PFSK-1 (cell line): ENCODE data around the gene RAB7A.

ENCODE experiments used
- FOXP2 ChIP-seq: optimal IDR thresholded peaks from 2 replicates; pipeline ENCODE3; 2011; ENCODE audit warnings: borderline replicate concordance, control low read depth, inconsistent platforms; ENCODE audit not compliant: insufficient read depth; ENCODE audit errors: extremely low read length, extremely low read depth
- POLR2AphosphoS5 ChIP-seq: IDR thresholded peaks from 2 replicates; pipeline ENCODE4 v1.6.1; 2012; ENCODE audit warnings: low read depth, mild to moderate bottlenecking, control low read depth, low read length, moderate library complexity
- SIN3A ChIP-seq: IDR thresholded peaks from 2 replicates; pipeline ENCODE4 v1.6.1; 2012; ENCODE audit warnings: mild to moderate bottlenecking, low read length, moderate library complexity, borderline replicate concordance; ENCODE audit not compliant: insufficient read depth
- TAF1 ChIP-seq: IDR thresholded peaks from 2 replicates; pipeline ENCODE4 v1.6.1; 2012; ENCODE audit warnings: low read length, control low read depth, borderline replicate concordance; ENCODE audit not compliant: insufficient read depth
- TF ChIP-seq, protein P1 (sequence below), 2 experiments: IDR thresholded peaks; 2 replicates each; pipeline versions ENCODE4 v1.6.1 to v1.8.0; 2011 to 2012; ENCODE audit warnings: low read depth in 2 of 2, low read length in 2 of 2, control low read depth in 1 of 2, inconsistent platforms in 1 of 2, mild to moderate bottlenecking in 1 of 2, moderate library complexity in 1 of 2; ENCODE audit not compliant: insufficient read depth in 1 of 2

The RAB7A gene

DNA sequence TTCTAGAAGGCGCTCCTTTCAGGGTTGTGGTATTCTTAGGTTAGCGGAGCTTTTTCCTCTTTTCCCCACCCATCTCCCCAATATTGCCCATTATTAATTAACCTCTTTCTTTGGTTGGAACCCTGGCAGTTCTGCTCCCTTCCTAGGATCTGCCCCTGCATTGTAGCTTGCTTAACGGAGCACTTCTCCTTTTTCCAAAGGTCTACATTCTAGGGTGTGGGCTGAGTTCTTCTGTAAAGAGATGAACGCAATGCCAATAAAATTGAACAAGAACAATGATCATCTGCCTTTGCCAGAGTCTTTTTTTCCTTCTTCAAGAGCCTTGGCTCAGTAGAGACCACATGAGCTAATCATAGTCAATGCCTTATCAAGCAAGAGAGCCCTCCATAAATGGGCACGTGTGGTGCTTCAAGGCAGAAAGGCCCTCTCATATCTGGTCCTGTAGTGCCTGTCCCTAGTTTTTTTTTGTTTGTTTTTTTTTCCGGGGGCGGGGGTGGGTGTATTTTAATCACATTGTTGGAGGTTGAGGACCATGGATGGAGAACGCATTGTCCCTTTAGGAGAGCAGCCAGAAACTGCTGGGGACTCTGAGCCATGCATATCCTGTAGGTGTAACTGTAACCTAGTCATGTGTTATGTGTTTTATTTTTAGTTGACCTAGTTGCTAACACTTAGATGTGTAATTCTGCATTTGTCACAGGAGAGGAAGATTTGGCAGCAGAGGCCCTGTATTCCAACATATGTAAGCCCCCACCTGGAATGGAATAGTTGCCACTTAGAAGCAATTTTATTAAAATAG lies 88.7 kb downstream of the RAB7A start:
- TF ChIP-seq TAF1 = no peak
- TF ChIP-seq, protein P1, sequence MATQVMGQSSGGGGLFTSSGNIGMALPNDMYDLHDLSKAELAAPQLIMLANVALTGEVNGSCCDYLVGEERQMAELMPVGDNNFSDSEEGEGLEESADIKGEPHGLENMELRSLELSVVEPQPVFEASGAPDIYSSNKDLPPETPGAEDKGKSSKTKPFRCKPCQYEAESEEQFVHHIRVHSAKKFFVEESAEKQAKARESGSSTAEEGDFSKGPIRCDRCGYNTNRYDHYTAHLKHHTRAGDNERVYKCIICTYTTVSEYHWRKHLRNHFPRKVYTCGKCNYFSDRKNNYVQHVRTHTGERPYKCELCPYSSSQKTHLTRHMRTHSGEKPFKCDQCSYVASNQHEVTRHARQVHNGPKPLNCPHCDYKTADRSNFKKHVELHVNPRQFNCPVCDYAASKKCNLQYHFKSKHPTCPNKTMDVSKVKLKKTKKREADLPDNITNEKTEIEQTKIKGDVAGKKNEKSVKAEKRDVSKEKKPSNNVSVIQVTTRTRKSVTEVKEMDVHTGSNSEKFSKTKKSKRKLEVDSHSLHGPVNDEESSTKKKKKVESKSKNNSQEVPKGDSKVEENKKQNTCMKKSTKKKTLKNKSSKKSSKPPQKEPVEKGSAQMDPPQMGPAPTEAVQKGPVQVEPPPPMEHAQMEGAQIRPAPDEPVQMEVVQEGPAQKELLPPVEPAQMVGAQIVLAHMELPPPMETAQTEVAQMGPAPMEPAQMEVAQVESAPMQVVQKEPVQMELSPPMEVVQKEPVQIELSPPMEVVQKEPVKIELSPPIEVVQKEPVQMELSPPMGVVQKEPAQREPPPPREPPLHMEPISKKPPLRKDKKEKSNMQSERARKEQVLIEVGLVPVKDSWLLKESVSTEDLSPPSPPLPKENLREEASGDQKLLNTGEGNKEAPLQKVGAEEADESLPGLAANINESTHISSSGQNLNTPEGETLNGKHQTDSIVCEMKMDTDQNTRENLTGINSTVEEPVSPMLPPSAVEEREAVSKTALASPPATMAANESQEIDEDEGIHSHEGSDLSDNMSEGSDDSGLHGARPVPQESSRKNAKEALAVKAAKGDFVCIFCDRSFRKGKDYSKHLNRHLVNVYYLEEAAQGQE (IDR thresholded peaks at IDR 0.05; ENCODE audit: insufficient read depth in 1 of 2, low read depth in 2 of 2, low read length in 2 of 2) = no peak
- no peak for TF ChIP-seq SIN3A
- TF ChIP-seq POLR2AphosphoS5 = no peak
- TF ChIP-seq FOXP2 = no peak

- no peak for TF ChIP-seq TAF1
- no peak for TF ChIP-seq POLR2AphosphoS5
- no peak for TF ChIP-seq SIN3A
- TF ChIP-seq FOXP2 = no peak
- TF ChIP-seq, protein P1 (IDR thresholded peaks at IDR 0.05; ENCODE audit: insufficient read depth in 1 of 2, low read depth in 2 of 2, low read length in 2 of 2) = no peak
These were observed 89.5 kb downstream of the RAB7A start for GRCh38 chr3:128815318-128816064.

DNA sequence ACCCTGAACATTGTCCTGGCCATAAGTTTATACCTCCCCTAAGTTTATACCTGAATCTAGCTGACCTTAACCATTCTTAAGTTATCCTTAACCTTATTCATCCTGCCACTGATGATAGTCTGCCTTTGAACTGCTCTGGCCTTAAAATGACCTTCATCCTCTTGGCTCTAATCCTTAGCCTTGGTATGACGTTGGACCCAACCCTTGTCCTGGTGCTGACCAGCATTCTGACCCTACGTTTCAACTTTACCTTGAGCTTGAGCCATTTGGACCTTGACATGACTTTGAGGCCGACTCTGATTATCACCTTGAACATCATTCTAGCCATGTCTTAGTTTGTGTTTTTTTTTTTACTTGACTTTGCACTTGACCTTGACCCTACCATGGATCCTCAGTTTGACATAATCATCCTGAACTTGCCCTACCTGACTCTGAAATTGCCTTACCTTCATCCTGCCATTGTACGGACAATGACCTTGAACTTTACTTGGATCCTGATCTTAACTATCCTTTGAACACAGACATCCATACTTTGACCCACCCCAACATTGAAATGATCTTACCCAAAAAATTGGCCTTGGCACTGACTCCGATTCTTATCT lies 92.3 kb downstream of the RAB7A start:
- TF ChIP-seq TAF1 (no peak), SIN3A (no peak)

DNA sequence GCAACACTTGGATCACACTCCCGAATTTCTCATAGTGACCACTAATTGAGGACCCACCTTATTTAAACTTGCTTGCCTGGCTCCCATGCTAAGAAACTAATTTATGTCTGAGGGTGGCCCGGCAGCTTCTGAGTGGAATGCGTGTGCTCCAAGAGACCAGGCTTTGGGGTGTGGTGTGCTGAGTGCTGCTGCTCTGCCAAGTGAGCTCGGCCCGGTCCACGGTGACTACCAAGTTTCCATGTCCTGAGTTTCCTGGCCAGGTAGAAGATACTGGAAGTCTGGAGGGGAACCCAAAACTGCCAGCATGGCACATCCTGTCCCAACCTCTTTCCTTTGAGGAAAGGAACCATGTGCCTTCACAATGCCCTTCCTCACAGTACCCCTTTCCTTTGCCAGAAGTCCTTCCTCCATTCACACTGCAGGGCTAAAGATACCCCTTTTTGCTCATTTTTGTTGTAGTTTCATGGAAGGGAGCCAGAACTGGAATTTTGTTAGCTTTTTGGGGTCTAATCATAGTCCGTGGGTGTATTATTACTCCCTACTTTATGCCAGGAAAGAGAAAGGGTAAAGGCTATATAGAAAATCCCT lies 94.4 kb downstream of the RAB7A start:
- TF ChIP-seq FOXP2 (no peak), POLR2AphosphoS5 (0 out of 2 replicates have a peak, but pooled peaks have one; percentile 18)

DNA sequence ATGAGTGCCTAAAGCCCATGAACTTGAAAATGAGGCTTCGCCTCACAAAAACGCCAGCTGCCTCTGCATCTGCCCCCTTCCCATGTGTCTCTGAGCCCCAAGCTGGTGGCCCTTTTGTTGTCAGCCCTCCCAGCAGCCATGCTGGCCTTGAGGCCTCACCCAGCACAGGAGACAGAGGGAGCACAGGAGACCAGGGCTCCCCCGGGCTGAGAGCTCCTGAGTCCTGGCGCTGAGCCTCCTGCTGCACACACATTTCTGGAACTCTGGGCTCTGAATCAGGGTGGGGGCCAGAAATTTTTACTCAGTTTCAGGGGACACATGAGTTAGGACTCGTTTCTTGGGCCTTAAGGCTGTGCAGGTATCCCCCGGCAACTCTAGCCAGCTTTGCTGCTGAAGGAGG lies 97.0 kb downstream of the RAB7A start:
- no peak for TF ChIP-seq SIN3A
- no peak for TF ChIP-seq TAF1
- TF ChIP-seq FOXP2 = no peak
- no peak for TF ChIP-seq POLR2AphosphoS5
- TF ChIP-seq, protein P1 (IDR thresholded peaks at IDR 0.05; ENCODE audit: insufficient read depth in 1 of 2, low read depth in 2 of 2, low read length in 2 of 2) = no peak
